Osteocyte (in vitro differentiated cells): ENCODE data around the gene IP6K1. TPM values are rescaled to one million over a fixed set of nuclear protein-coding genes. Genes with fewer than 3 reads are reported as not detected.

Experiments used
- DNase-seq: peaks from one replicate; pipeline ENCODE4 v3.0.0; 2021; ENCODE audit warnings: mixed read lengths; ENCODE audit not compliant: unreplicated experiment; ENCODE audit errors: extremely low spot score
- H3K27ac Mint-ChIP-seq: one replicate; pipeline ENCODE4 v1.8.0; 2021; ENCODE audit warnings: mild to moderate bottlenecking, mixed read lengths; ENCODE audit not compliant: unreplicated experiment
- H3K27me3 Mint-ChIP-seq: one replicate; pipeline ENCODE4 v1.8.0; 2021; ENCODE audit warnings: mixed read lengths; ENCODE audit not compliant: unreplicated experiment
- H3K36me3 Mint-ChIP-seq: one replicate; pipeline ENCODE4 v1.8.0; 2021; ENCODE audit warnings: mixed read lengths; ENCODE audit not compliant: unreplicated experiment
- H3K4me1 Mint-ChIP-seq: one replicate; pipeline ENCODE4 v1.8.0; 2021; ENCODE audit warnings: mixed read lengths; ENCODE audit not compliant: unreplicated experiment
- H3K4me3 Mint-ChIP-seq: one replicate; pipeline ENCODE4 v1.8.0; 2021; ENCODE audit warnings: mild to moderate bottlenecking, moderate library complexity, mixed read lengths; ENCODE audit not compliant: unreplicated experiment
- H3K9me3 Mint-ChIP-seq: one replicate; pipeline ENCODE4 v1.8.0; 2021; ENCODE audit warnings: mixed read lengths; ENCODE audit not compliant: unreplicated experiment
- CTCF ChIP-seq: fragments of 200-600 bp; sonication (generic); IDR thresholded peaks from 2 replicates; pipeline ENCODE4 v1.5.0; 2021; ENCODE audit warnings: antibody characterized with exemption, mild to moderate bottlenecking, moderate library complexity
- total RNA-seq: library from RNA; stranded (reverse); gene quantifications from 2 replicates; pipeline ENCODE4 v1.2.1, GENCODE V29; 2021

The IP6K1 gene
- total RNA-seq, 1 donor from 2014 or later = 66.9 TPM

GRCh38 chr3:49771340-49771938, 14.9 kb downstream of the IP6K1 start:
- DNase-seq = no peak

GRCh38 chr3:49769926-49770325, 16.4 kb downstream of the IP6K1 start:
- no peaks in the 10 kb centered on the region for H3K9me3 Mint-ChIP-seq
- no peak overlapping the region for H3K4me3 Mint-ChIP-seq
- H3K4me1 Mint-ChIP-seq = peaks cover 14% of the 10 kb centered on the region
- no peak overlapping the region for H3K27ac Mint-ChIP-seq
- H3K27me3 Mint-ChIP-seq = no peaks in the 10 kb centered on the region
- H3K36me3 Mint-ChIP-seq = peaks cover 4% of the 10 kb centered on the region
- DNase-seq = no peak
- TF ChIP-seq CTCF = no peak

More at GRCh38 chr3:49771340-49771938, 14.9 kb downstream of the IP6K1 start:
- Mint-ChIP-seq H3K27ac (no peak overlapping the region), H3K4me1 (peaks cover 14% of the 10 kb centered on the region), H3K9me3 (no peaks in the 10 kb centered on the region), H3K4me3 (no peak overlapping the region), H3K27me3 (no peaks in the 10 kb centered on the region), H3K36me3 (peaks cover 6% of the 10 kb centered on the region)
- no peak for TF ChIP-seq CTCF

GRCh38 chr3:49769286-49769915, 16.9 kb downstream of the IP6K1 start:
- Mint-ChIP-seq H3K27ac (no peak overlapping the region), H3K4me3 (no peak overlapping the region), H3K36me3 (peaks cover 8% of the 10 kb centered on the region), H3K4me1 (peaks cover 14% of the 10 kb centered on the region), H3K9me3 (no peaks in the 10 kb centered on the region), H3K27me3 (no peaks in the 10 kb centered on the region)
- TF ChIP-seq CTCF = no peak
- no peak for DNase-seq

GRCh38 chr3:49763981-49764380, 22.4 kb downstream of the IP6K1 start:
- no peak overlapping the region for H3K27ac Mint-ChIP-seq
- no peaks in the 10 kb centered on the region for H3K27me3 Mint-ChIP-seq
- no peak for DNase-seq
- H3K4me3 Mint-ChIP-seq = no peak overlapping the region
- H3K9me3 Mint-ChIP-seq = no peaks in the 10 kb centered on the region
- H3K4me1 Mint-ChIP-seq = no peaks in the 10 kb centered on the region
- H3K36me3 Mint-ChIP-seq = peaks cover 7% of the 10 kb centered on the region
- no peak for TF ChIP-seq CTCF

GRCh38 chr3:49761661-49762060, 24.7 kb downstream of the IP6K1 start:
- DNase-seq = peak; percentile 25
- Mint-ChIP-seq H3K36me3 (peaks cover 7% of the 10 kb centered on the region), H3K27ac (no peak overlapping the region), H3K27me3 (no peaks in the 10 kb centered on the region), H3K4me3 (no peak overlapping the region), H3K4me1 (peaks cover 2% of the 10 kb centered on the region), H3K9me3 (no peaks in the 10 kb centered on the region)
- TF ChIP-seq CTCF = no peak
